Stimulated activated CD4-positive, alpha-beta T cell treated with anti-CD3 and anti-CD28 coated beads, Interleukin-12 subunit alpha, Interleukin-12 subunit beta, amount 100 ng/mL, for 24 hours (primary cell): ENCODE results near the gene NCOA1.
"Not testable (repeated sequence)": the region's sequence is repeated elsewhere in the genome, so short reads cannot be mapped to it uniquely, and the experiment has no call there.

Experiments used
- DNase-seq, 2 experiments: peaks; one replicate each; pipeline ENCODE4 v3.0.0-alpha.2; 2020; ENCODE audit warnings: low read depth in 2 of 2

The NCOA1 gene

DNA sequence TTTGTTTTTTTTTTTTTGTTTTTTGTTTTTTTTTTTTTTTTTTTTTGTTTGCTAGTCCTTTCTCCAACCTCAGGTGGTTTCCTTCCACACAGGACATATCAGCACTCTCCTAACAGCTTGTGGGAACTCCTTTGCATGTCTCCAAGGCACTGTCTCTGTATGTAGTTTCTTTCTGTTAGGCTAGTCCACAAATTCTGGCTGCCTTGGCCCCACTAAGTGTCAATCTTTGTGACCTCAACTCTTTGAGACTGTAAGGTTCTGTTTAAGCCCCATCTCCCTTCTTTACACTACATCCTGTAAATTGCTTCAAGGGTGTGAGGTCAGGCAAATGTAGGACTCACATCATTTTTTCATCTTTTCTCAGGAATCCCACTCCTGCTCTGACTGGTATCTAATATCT lies 85.1 kb downstream of the NCOA1 start:
- DNase-seq = no peak

- DNase-seq = no peak
These were observed 85.6 kb downstream of the NCOA1 start for GRCh38 chr2:24576617-24577016.

- no peak for DNase-seq
These were observed 86.4 kb downstream of the NCOA1 start for GRCh38 chr2:24577481-24577880.

GRCh38 chr2:24579053-24579803 lies 88.2 kb downstream of the NCOA1 start:
- DNase-seq = no peak

DNA sequence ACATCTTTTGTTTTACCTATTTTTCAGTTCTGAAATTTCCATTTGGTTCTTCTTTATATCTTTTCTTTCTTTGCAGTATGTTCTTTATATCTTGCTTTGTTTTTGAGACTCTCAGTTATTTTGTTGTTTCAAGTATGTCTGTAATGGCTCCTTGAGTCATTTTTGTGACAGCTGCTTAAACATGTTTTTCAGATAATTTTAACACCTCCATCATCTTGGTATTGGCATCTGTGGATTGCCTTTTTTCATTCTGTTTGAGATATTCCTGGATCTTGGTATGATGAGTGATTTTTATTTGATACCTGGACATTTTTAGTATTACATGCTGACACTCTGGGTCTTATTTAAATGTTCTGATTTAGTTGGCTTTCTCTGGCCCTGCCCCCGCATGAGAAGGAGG lies 89.5 kb downstream of the NCOA1 start:
- DNase-seq = no peak

DNA sequence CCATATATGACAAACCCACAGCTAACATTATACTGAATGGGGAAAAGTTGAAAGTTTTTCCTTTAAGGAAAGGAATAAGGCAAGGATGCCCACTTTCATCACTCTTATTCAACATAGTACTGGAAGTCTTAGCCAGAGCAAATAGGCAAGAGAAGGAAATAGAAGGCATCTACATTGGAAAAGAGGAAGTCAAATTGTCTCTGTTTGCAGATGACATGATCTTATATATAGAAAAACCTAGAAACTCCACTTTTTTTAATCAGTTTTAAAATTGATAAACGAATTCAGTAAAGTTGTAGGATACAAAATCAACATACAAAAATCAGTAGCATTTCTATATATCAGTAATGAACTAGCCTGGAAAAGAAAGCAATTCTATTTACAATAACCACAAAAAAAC lies 90.9 kb downstream of the NCOA1 start:
- DNase-seq = not testable (repeated sequence)

GRCh38 chr2:24586955-24587354 lies 95.9 kb downstream of the NCOA1 start:
- DNase-seq = no peak

- no peak for DNase-seq
These were observed 97.2 kb downstream of the NCOA1 start for GRCh38 chr2:24588294-24588693.

DNA sequence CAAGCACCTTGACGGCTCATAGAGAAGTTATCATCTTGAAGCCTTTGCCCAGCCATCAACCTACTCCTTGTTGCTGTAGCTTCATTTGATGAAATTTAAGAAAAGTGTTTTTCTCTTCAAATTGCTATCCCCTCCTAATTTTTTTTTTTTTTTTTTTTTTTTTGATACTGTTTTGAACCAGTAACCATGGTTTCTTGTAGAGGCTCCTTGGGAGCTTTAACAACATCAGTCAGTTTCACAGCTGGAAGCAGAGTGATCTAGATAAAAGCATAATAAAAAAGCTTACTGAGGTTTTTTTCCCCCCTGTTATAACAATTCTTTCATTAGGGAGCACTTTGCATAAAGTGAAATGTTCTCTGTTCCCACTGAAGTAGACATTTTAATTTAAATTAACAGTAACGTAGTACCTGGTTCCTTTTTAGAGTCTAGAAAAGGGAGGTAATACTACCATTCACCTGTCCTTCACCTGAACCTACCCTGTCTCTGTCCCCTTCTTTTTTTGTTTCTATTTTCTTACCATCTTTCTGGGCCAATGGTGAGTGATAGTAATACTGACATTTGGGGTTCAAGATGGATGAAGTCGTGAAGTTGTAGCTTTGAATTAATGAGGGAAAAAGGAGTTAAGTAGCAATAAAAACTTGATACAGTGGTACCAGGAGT lies 101.5 kb downstream of the NCOA1 start:
- no peak for DNase-seq

- no peak for DNase-seq
These were observed 103.2 kb downstream of the NCOA1 start for GRCh38 chr2:24594283-24594682.

DNA sequence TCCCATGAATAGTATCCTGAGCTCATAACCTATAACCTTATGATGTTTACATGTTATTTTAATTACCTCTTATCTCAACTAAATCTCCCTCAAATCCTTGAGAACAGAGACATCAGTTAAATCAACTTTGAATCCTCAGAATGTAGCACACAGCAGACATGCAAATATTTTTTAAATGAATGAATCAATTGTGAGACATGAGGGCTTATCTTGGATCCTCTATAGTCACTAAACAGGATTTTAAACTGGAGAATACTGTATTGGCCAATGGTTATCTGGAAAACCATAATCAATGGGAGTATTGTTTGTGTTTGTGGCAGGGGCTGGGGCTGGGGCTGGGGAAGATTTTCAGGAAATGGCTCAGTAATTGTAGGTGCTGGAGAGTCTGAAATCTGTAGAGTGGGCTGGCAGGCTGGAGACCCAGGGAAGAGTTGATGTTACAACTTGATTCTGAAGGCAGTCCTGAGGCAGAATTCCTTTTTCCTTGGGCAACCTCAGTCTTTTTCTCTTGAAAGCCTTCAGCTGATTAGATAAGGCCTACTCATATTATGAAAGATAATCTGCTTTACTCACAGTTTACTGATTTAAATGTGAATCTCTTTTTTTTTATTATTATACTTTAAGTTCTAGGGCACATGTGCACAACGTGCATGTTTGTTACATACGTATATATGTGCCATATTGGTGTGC lies 106.3 kb downstream of the NCOA1 start:
- no peak for DNase-seq

GRCh38 chr2:24600140-24600539 lies 109.1 kb downstream of the NCOA1 start:
- not testable (repeated sequence) for DNase-seq

GRCh38 chr2:24611631-24612030 lies 120.6 kb downstream of the NCOA1 start:
- DNase-seq = no peak

GRCh38 chr2:24613154-24613814 lies 122.2 kb downstream of the NCOA1 start:
- DNase-seq = no peak

- no peak for DNase-seq
These were observed 125.6 kb downstream of the NCOA1 start for GRCh38 chr2:24616616-24617015.

DNA sequence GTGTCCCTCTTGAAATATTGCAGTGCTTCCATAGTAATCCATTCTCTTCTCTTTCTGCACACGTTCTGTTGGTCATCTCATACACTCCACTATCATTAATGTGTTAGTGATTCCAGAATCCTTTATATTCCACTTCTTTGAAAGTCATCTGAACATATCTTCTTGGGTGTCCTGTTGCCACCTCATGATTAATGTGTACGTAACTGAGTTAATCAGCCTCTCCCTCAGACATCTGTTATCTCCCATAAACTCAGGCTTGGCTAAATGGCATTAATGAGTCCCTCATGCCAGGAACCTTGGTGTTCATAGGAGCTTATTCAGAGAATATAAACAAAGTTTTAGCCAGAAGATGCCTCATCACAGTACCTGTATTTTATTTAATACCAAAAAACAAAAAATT lies 126.4 kb downstream of the NCOA1 start:
- no peak for DNase-seq

GRCh38 chr2:24618144-24618543 lies 127.1 kb downstream of the NCOA1 start:
- no peak for DNase-seq

GRCh38 chr2:24618680-24619079 lies 127.6 kb downstream of the NCOA1 start:
- no peak for DNase-seq

GRCh38 chr2:24620936-24621335 lies 129.9 kb downstream of the NCOA1 start:
- DNase-seq = no peak

DNA sequence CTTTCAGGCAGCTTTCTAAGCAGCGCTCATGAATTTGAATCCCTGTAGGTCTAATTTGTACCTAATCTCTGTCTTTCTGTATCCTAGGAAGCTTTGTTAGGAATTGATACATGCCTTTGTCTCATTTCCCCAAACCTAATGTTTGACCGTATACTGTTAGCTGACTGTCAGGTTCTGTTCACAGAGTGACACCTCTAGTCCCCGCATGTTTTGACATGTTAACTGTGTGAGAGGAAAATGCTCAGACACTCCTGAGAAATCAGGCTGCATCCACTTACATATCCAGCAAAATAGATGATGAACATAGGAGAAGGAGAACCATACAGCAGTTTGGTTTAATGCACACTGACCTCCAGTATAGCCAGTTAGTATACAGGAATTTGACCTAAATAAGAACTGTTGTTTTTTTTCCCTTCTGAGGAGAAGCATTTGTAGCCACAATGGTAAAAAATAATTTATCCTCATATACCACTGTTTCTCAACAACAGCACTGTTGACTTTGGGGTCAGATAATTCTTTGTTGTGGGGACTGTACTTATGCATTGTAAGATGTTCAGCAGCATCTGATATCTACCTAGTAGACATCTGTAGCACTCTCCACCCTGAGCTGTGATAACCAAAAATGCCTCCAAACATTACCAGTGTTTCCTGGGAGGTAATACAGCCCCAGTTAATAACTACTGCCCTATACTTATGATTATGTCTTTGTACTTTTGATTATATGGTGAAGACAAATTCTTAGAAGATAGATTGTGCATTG lies 130.9 kb downstream of the NCOA1 start:
- DNase-seq = no peak

DNA sequence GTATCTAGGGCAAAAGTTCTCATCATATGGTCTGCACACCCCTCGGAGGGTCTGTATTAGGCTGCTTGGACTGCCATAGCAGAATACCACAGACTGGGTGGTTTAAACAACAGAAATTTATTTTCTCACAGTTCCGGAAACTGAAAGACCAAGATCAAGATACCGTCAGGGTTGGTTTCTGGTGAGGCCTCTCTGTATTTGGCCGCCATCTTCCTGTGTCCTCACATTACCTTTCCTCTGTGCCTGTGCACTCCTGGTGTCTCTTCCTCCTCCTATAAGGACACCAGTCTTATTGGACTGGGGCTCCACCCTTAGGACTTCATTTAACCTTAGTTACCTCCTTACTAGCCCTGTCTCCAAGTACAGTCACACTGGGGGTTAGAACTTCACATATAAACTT lies 132.5 kb downstream of the NCOA1 start:
- DNase-seq = no peak

DNA sequence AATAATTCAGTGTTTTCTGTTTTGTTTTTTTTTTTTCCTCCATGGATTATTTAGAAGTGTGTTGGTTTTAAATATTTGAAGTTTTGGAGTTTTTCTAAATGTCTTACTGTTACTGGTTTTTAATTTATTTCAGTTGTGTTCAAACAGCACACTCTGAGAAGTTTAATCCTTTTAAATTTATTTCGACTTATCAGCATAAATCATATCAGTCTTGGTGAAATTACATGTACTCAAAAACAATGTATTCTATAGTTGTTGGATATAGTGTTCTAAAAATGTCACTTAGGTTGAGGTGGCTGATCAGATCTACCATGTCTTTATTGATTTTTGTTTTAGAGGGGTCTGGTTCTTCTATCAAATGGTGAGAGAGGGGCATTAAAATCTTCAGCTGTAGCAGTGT lies 134.7 kb downstream of the NCOA1 start:
- DNase-seq = no peak
